MM.1S (cell line): ENCODE measurements around the gene NCSTN.

ENCODE experiments used
- DNase-seq: peaks from one replicate; pipeline ENCODE4 v3.0.0-alpha.2; 2015
- H2AFZ ChIP-seq: fragments of 300-600 bp; sonication (generic); 2 replicates; pipeline ENCODE4 v1.6.0; 2016; ENCODE audit warnings: antibody characterized with exemption, low read length
- H3F3A ChIP-seq: fragments of 300-600 bp; sonication (generic); 2 replicates; pipeline ENCODE4 v1.6.1; 2016; ENCODE audit warnings: mild to moderate bottlenecking, antibody characterized with exemption, low read length, moderate library complexity, mixed read lengths; ENCODE audit not compliant: insufficient read depth
- H3K27ac ChIP-seq: fragments of 300-600 bp; sonication (generic); 2 replicates; pipeline ENCODE4 v1.5.1; 2016; ENCODE audit warnings: mild to moderate bottlenecking, low read length
- H3K27me3 ChIP-seq: fragments of 300-600 bp; sonication (generic); replicated peaks from 2 replicates; pipeline ENCODE4 v1.6.0; 2016; ENCODE audit warnings: low read length; ENCODE audit not compliant: insufficient read depth
- H3K36me3 ChIP-seq: fragments of 300-600 bp; sonication (generic); replicated peaks from 2 replicates; pipeline ENCODE4 v1.6.1; 2016; ENCODE audit warnings: mild to moderate bottlenecking, low read length, mixed read lengths; ENCODE audit not compliant: insufficient read depth
- H3K4me1 ChIP-seq: fragments of 300-600 bp; sonication (generic); 2 replicates; pipeline ENCODE4 v1.6.1; 2016; ENCODE audit warnings: low read length, mixed read lengths
- H3K4me2 ChIP-seq: fragments of 300-600 bp; sonication (generic); 2 replicates; pipeline ENCODE4 v1.6.0; 2016; ENCODE audit warnings: low read depth, low read length
- H3K4me3 ChIP-seq: fragments of 300-600 bp; sonication (generic); 2 replicates; pipeline ENCODE4 v1.5.1; 2016; ENCODE audit warnings: low read length, mixed read lengths
- H3K79me2 ChIP-seq: fragments of 300-600 bp; sonication (generic); 2 replicates; pipeline ENCODE4 v1.6.1; 2016; ENCODE audit warnings: mixed run types, low read length, mixed read lengths
- H3K9ac ChIP-seq: fragments of 300-600 bp; sonication (generic); 2 replicates; pipeline ENCODE4 v1.6.1; 2016; ENCODE audit warnings: low read length, mixed read lengths
- H3K9me2 ChIP-seq: fragments of 300-600 bp; sonication (generic); replicated peaks from 2 replicates; pipeline ENCODE4 v1.6.1; 2016; ENCODE audit warnings: mild to moderate bottlenecking, low read length, mixed read lengths; ENCODE audit not compliant: insufficient read depth
- H3K9me3 ChIP-seq: fragments of 300-600 bp; sonication (generic); replicated peaks from 2 replicates; pipeline ENCODE4 v1.6.1; 2016; ENCODE audit warnings: mild to moderate bottlenecking, low read length, mixed read lengths; ENCODE audit not compliant: insufficient read depth
- H4K20me1 ChIP-seq: fragments of 300-600 bp; sonication (generic); 2 replicates; pipeline ENCODE4 v1.6.1; 2016; ENCODE audit warnings: mild to moderate bottlenecking, low read length, moderate library complexity, mixed read lengths; ENCODE audit not compliant: insufficient read depth
- CTCF ChIP-seq: fragments of 300-600 bp; sonication (generic); IDR thresholded peaks from 2 replicates; pipeline ENCODE4 v1.5.1; 2016; ENCODE audit warnings: antibody characterized with exemption, low read length, mixed read lengths
- EZH2 ChIP-seq: fragments of 300-600 bp; sonication (generic); optimal IDR thresholded peaks from 2 replicates; pipeline ENCODE3; 2017; ENCODE audit warnings: low read depth, mild to moderate bottlenecking, antibody characterized with exemption, low read length, mixed read lengths
- EZH2phosphoT487 ChIP-seq: fragments of 300-600 bp; sonication (generic); IDR thresholded peaks from 2 replicates; pipeline ENCODE4 v1.6.1; 2018; ENCODE audit warnings: antibody characterized with exemption, low read length

NCSTN gene

GRCh38 chr1:160307118-160307791 is 35.9 kb upstream of the NCSTN start:
- Histone ChIP-seq H3K27me3 (no peaks in the 10 kb centered on the region), H3K9me2 (no peaks in the 10 kb centered on the region), H4K20me1 (no peaks in the 10 kb centered on the region), H3K79me2 (no peaks in the 10 kb centered on the region), H3K27ac (no peak overlapping the region), H2AFZ (no peak overlapping the region), H3K4me2 (no peak overlapping the region), H3K4me1 (no peaks in the 10 kb centered on the region), H3K9ac (no peak overlapping the region), H3K9me3 (no peaks in the 10 kb centered on the region), H3K36me3 (peaks cover 25% of the 10 kb centered on the region), H3K4me3 (no peak overlapping the region), H3F3A (no peaks in the 10 kb centered on the region)
- no peak for DNase-seq
- TF ChIP-seq EZH2 (no peak), EZH2phosphoT487 (no peak), CTCF (no peak)

GRCh38 chr1:160308451-160309184 is 34.6 kb upstream of the NCSTN start:
- no peaks in the 10 kb centered on the region for H3K9me2 ChIP-seq
- H4K20me1 ChIP-seq: no peaks in the 10 kb centered on the region
- no peak for DNase-seq
- no peak for TF ChIP-seq CTCF
- no peak for TF ChIP-seq EZH2phosphoT487
- TF ChIP-seq EZH2: no peak
- peaks cover 30% of the 10 kb centered on the region for H3K36me3 ChIP-seq
- H3K9me3 ChIP-seq: no peaks in the 10 kb centered on the region
- no peak overlapping the region for H3K27ac ChIP-seq
- no peak overlapping the region for H3K4me2 ChIP-seq
- no peak overlapping the region for H3K9ac ChIP-seq
- H3K27me3 ChIP-seq: no peaks in the 10 kb centered on the region
- H2AFZ ChIP-seq: no peak overlapping the region
- H3F3A ChIP-seq: no peaks in the 10 kb centered on the region
- no peaks in the 10 kb centered on the region for H3K4me1 ChIP-seq
- H3K4me3 ChIP-seq: no peak overlapping the region
- no peaks in the 10 kb centered on the region for H3K79me2 ChIP-seq

- H3K4me3 ChIP-seq: no peak overlapping the region
- no peak overlapping the region for H3K27ac ChIP-seq
These were observed 34.0 kb upstream of the NCSTN start for GRCh38 chr1:160309185-160309557.

GRCh38 chr1:160309571-160309970 is 33.6 kb upstream of the NCSTN start:
- Histone ChIP-seq H3K4me3 (no peak overlapping the region), H3F3A (no peaks in the 10 kb centered on the region), H4K20me1 (no peaks in the 10 kb centered on the region), H3K9me3 (no peaks in the 10 kb centered on the region), H3K36me3 (peaks cover 32% of the 10 kb centered on the region), H3K79me2 (no peaks in the 10 kb centered on the region), H3K27me3 (no peaks in the 10 kb centered on the region), H2AFZ (no peak overlapping the region), H3K9me2 (no peaks in the 10 kb centered on the region), H3K9ac (no peak overlapping the region), H3K4me1 (no peaks in the 10 kb centered on the region), H3K27ac (no peak overlapping the region), H3K4me2 (no peak overlapping the region)
- TF ChIP-seq EZH2 (no peak), CTCF (no peak), EZH2phosphoT487 (no peak)
- no peak for DNase-seq

More at GRCh38 chr1:160309185-160309557, 34.0 kb upstream of the NCSTN start:
- H3K27me3 ChIP-seq: no peaks in the 10 kb centered on the region
- no peak for DNase-seq
- H2AFZ ChIP-seq: no peak overlapping the region
- H3K79me2 ChIP-seq: no peaks in the 10 kb centered on the region
- peaks cover 32% of the 10 kb centered on the region for H3K36me3 ChIP-seq
- no peaks in the 10 kb centered on the region for H3K4me1 ChIP-seq
- H3K4me2 ChIP-seq: no peak overlapping the region
- H3K9me3 ChIP-seq: no peaks in the 10 kb centered on the region
- no peaks in the 10 kb centered on the region for H3F3A ChIP-seq
- no peak for TF ChIP-seq EZH2
- no peaks in the 10 kb centered on the region for H4K20me1 ChIP-seq
- H3K9ac ChIP-seq: no peak overlapping the region
- no peaks in the 10 kb centered on the region for H3K9me2 ChIP-seq
